Measurements from ENCODE around the gene KCNMA1.
"Not testable (repeated sequence)": the region's sequence is repeated elsewhere in the genome, so short reads cannot be mapped to it uniquely, and the experiment has no call there.

Gene KCNMA1

DNA sequence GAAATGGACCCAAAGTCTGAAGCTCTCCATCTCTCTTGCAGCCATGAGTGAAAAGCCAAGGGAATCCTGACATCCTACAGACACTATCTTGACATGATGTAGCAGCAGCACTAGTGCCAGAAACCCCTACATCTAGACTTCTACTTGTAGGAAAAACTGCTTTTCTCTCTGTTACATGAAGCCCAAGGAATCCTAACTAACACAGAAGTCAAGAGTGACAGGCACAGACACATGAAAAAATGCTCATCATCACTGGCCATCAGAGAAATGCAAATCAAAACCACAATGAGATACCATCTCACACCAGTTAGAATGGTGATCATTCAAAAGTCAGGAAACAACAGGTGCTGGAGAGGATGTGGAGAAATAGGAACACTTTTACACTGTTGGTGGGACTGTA is 297.7 kb downstream of the KCNMA1 start:
- not testable (repeated sequence) for H3K27me3 ChIP-seq (ENCODE audit: insufficient read depth, low read length); H3K36me3 ChIP-seq (ENCODE audit: insufficient read depth, low read length); H2AFZ ChIP-seq (ENCODE audit: low read depth, low read length); H3K9me3 ChIP-seq (ENCODE audit: low read length); H3K4me1 ChIP-seq (ENCODE audit: insufficient read depth, low read length); H3K4me3 ChIP-seq (ENCODE audit: low read length)

DNA sequence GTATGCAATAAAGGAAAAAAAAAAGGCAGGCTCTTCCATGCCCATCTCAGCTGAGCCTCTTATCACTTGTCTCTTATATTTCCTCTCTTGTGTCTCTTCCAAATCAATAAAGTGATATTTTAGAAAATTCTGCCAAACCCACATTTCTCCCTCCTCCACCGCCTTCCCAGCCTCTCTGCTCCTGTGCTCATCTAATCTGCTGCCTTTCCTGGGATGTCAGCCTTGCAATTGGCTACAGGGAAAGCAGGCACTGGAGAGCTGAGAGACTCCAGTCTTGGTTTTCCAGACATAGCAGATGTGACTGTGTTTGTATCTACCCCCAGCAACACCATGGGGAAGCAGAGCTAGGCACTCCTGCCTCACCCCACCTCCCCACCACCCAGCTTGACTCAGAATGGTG is 298.4 kb downstream of the KCNMA1 start:
- Histone ChIP-seq H3K36me3 (ENCODE audit: insufficient read depth, low read length) (no peaks in the 10 kb centered on the region), H3K27me3 (ENCODE audit: insufficient read depth, low read length) (no peaks in the 10 kb centered on the region), H3K4me3 (ENCODE audit: low read length) (no peak overlapping the region), H3K4me1 (ENCODE audit: insufficient read depth, low read length) (no peaks in the 10 kb centered on the region), H2AFZ (ENCODE audit: low read depth, low read length) (no peak overlapping the region), H3K9me3 (ENCODE audit: low read length) (no peaks in the 10 kb centered on the region)

DNA sequence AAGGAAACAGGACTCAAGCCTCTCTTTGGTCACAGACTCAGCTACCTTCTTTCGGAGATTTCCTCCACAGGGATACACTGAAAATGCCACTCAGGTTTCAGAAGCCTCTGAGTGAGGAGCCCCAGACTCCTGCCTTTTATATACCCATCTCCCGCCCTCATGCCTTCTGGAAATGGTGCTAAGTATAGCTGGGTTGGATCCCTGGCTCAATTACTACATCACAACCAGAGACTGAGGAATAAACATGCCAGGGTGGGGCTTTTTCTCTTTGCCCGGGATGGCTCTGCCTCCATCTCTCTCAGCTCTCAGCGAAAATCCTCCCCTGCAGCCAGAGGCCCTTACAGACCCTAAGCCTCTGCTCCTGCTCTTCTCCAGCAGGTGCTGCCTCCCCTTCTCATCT is 299.5 kb downstream of the KCNMA1 start:
- Histone ChIP-seq H3K4me3 (ENCODE audit: low read length) (no peak overlapping the region), H2AFZ (ENCODE audit: low read depth, low read length) (no peak overlapping the region), H3K27me3 (ENCODE audit: insufficient read depth, low read length) (no peaks in the 10 kb centered on the region), H3K9me3 (ENCODE audit: low read length) (no peaks in the 10 kb centered on the region), H3K4me1 (ENCODE audit: insufficient read depth, low read length) (no peaks in the 10 kb centered on the region), H3K36me3 (ENCODE audit: insufficient read depth, low read length) (no peaks in the 10 kb centered on the region)

DNA sequence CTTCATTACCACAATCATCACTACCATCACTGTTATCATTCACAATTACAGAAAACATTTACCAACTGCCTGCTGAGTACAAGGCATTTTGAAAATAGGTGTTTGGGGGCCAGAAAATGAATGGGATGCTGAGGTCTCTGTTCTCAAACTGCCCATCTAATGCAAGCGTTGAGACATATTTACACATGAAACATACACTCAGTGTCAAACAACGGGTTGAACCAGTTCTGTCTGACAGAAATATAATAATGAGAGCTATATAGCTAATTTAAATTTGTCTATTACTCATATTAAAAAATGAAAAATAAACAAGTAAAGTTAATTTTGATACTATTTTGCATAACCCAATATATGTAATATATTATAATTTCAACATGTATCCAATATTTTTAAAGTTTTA is 303.1 kb downstream of the KCNMA1 start:
- no peak overlapping the region for H3K4me3 ChIP-seq (ENCODE audit: low read length)
- H3K36me3 ChIP-seq (ENCODE audit: insufficient read depth, low read length): no peaks in the 10 kb centered on the region
- no peaks in the 10 kb centered on the region for H3K4me1 ChIP-seq (ENCODE audit: insufficient read depth, low read length)
- H3K27me3 ChIP-seq (ENCODE audit: insufficient read depth, low read length): no peaks in the 10 kb centered on the region
- H2AFZ ChIP-seq (ENCODE audit: low read depth, low read length): no peak overlapping the region
- H3K9me3 ChIP-seq (ENCODE audit: low read length): no peaks in the 10 kb centered on the region

DNA sequence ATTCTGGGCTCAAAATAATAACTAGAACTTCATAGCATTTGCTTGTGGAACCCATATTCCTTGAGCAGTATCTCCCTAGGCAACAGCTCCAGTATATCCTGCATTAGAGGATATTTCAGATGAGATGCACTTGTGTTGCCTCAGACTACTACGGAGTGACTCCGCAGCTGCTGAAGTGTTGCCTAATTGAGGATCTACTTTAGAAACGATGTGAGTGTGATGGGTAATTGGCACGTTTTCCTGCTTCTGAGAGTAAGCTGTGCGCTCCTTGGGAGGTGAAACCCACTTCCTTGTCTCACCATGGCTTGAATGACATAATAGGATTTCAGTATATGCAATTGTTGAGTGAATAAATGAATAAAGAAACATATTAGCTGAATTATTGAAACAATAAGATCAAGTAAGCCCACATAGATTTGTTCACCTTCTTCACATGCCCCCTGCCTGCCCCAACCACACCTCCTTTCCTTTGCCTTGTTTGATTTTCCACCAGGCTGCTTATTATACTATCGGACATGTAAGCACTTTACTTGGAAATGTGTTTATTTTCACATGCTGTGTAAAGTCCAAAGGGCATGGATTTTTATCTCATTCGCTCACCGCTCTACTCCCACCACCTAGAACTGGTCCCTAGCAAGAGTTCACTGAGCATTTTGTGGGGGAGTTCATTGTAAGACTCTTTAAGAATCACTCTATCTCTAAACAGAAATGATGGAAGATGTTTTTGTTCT is 303.8 kb downstream of the KCNMA1 start:
- Histone ChIP-seq H2AFZ (ENCODE audit: low read depth, low read length) (no peak overlapping the region), H3K4me1 (ENCODE audit: insufficient read depth, low read length) (no peaks in the 10 kb centered on the region), H3K9me3 (ENCODE audit: low read length) (no peaks in the 10 kb centered on the region), H3K4me3 (ENCODE audit: low read length) (no peak overlapping the region), H3K36me3 (ENCODE audit: insufficient read depth, low read length) (no peaks in the 10 kb centered on the region), H3K27me3 (ENCODE audit: insufficient read depth, low read length) (no peaks in the 10 kb centered on the region)

DNA sequence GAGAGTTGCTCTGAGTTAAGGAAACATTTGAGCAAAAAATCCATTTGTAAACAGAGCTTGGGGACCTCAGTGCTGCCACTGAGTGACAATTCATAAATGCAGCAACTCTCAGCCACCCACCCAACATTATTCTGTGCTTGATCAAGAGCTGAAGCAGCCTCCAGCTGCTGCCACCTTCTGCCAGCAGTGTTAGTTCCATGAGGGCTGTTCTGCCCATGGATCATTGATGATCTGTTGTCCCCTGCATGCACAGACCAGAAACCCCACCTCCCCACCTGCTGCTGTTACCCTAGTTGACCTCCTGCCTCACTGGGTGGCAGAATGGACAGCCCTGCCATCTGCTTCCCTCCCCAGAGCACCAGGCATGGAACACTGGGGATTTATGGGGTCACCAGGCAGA is 305.4 kb downstream of the KCNMA1 start:
- H2AFZ ChIP-seq (ENCODE audit: low read depth, low read length): no peak overlapping the region
- no peaks in the 10 kb centered on the region for H3K9me3 ChIP-seq (ENCODE audit: low read length)
- H3K4me1 ChIP-seq (ENCODE audit: insufficient read depth, low read length): no peaks in the 10 kb centered on the region
- no peaks in the 10 kb centered on the region for H3K36me3 ChIP-seq (ENCODE audit: insufficient read depth, low read length)
- no peaks in the 10 kb centered on the region for H3K27me3 ChIP-seq (ENCODE audit: insufficient read depth, low read length)
- H3K4me3 ChIP-seq (ENCODE audit: low read length): no peak overlapping the region

DNA sequence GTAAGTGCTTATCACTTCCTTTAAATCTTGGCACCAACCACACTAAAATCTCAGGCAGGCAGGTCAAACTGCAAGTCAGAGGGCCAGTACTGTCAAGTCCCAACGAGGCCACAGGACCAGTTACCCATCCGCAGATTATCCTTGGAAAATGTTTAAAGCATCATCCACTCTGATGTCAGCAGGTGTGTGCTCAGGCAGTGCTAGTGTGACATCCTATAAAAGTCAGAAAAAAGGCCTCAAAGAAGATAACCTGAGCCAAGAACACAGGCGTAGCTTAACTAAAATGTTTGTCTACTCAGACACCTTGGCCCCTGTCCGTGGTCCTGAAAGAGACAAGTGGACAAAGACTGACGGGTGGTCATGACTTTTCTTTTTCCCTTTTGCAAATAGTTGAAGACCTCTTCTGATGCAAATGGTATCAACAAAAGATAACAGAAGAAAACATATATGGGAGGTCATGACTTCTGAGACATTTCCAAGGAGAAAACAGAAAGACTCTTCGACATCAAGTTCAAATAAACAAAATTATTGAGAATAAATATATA is 309.3 kb downstream of the KCNMA1 start:
- Histone ChIP-seq H3K9me3 (ENCODE audit: low read length) (no peaks in the 10 kb centered on the region), H3K36me3 (ENCODE audit: insufficient read depth, low read length) (no peaks in the 10 kb centered on the region), H3K4me3 (ENCODE audit: low read length) (no peak overlapping the region), H3K27me3 (ENCODE audit: insufficient read depth, low read length) (no peaks in the 10 kb centered on the region), H3K4me1 (ENCODE audit: insufficient read depth, low read length) (no peaks in the 10 kb centered on the region), H2AFZ (ENCODE audit: low read depth, low read length) (no peak overlapping the region)

DNA sequence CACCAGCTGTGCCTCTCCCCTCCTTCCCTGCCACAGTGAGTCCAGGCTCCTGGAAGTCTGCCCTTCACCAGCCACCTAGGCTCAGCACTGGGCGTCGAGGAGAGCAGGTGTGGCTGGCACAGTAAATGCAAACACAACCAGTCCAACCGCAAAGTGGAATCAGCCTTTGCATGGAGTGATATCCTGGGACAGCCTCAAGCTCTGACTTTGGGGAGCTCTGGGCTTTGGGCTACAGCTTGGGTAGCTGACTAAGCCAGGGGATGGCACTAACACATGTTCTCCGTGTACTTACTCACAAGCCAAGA is 312.4 kb downstream of the KCNMA1 start:
- H2AFZ ChIP-seq (ENCODE audit: low read depth, low read length): no peak overlapping the region
- H3K4me3 ChIP-seq (ENCODE audit: low read length): no peak overlapping the region
- H3K4me1 ChIP-seq (ENCODE audit: insufficient read depth, low read length): no peaks in the 10 kb centered on the region
- H3K27me3 ChIP-seq (ENCODE audit: insufficient read depth, low read length): no peaks in the 10 kb centered on the region
- H3K9me3 ChIP-seq (ENCODE audit: low read length): no peaks in the 10 kb centered on the region
- H3K36me3 ChIP-seq (ENCODE audit: insufficient read depth, low read length): no peaks in the 10 kb centered on the region

DNA sequence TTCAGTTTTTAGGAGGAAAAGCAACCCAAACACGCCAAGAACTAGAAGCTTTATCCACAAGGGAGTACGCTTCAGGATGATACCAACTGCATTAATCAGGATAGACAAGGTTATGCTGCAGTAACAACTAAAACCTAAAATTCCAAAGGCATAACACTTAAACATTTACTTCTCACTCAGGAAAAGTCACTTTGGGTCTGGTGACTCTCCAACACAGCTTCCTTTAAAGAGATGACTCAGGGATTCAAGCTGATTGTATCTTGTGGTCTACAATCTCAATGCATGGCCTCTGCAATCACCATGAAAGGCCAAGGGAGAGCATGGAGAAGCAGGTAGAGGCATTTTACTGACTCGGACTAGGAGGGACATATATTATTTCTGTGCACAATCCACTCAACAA is 315.8 kb downstream of the KCNMA1 start:
- H3K4me1 ChIP-seq (ENCODE audit: insufficient read depth, low read length): no peaks in the 10 kb centered on the region
- no peak overlapping the region for H2AFZ ChIP-seq (ENCODE audit: low read depth, low read length)
- no peaks in the 10 kb centered on the region for H3K27me3 ChIP-seq (ENCODE audit: insufficient read depth, low read length)
- H3K4me3 ChIP-seq (ENCODE audit: low read length): no peak overlapping the region
- no peaks in the 10 kb centered on the region for H3K9me3 ChIP-seq (ENCODE audit: low read length)
- H3K36me3 ChIP-seq (ENCODE audit: insufficient read depth, low read length): no peaks in the 10 kb centered on the region

DNA sequence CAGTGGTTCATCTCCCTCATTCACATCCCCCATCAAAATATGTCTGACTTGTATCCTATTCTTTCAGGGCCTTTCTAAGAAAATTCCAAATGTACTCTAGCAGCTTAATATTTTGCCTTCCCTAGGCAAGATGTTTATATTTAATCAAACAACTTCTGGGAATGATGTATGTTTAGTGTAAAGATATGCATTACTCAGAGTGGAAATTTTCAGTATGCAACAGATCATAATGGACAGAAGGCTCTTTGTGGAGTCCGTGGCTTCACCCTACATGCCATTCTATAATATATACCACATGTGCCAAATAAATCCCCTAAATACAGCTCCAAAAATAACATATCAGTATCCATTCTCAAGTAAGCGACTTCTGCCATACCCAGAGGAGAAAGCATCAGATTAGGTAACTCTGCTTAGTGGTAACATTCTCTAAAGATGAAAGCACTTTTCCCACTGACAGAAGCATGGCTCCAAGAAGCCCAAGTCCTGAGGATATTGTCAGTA is 316.6 kb downstream of the KCNMA1 start:
- no peaks in the 10 kb centered on the region for H3K36me3 ChIP-seq (ENCODE audit: insufficient read depth, low read length)
- no peak overlapping the region for H3K4me3 ChIP-seq (ENCODE audit: low read length)
- no peaks in the 10 kb centered on the region for H3K27me3 ChIP-seq (ENCODE audit: insufficient read depth, low read length)
- H3K9me3 ChIP-seq (ENCODE audit: low read length): no peaks in the 10 kb centered on the region
- no peak overlapping the region for H2AFZ ChIP-seq (ENCODE audit: low read depth, low read length)
- no peaks in the 10 kb centered on the region for H3K4me1 ChIP-seq (ENCODE audit: insufficient read depth, low read length)

DNA sequence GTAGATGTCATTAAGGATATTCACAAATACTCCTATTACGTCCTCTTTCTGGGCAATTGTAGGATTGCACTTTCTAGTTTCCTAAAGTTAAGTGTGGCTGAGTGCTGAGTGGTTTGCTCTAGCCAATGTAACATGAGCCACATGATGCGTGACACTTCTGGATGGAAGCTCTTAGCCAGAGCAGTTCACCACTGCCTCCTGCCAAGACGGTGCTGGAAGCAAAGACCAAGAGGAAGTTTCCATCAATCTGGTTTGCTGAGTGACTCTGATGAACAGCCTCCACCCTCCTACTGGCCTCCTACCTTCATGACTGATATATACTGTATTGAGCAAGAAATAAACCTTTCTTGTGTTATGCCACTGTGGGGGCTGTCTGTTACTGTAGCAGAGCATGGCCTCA is 318.1 kb downstream of the KCNMA1 start:
- Histone ChIP-seq H3K4me3 (ENCODE audit: low read length) (no peak overlapping the region), H3K36me3 (ENCODE audit: insufficient read depth, low read length) (no peaks in the 10 kb centered on the region), H3K27me3 (ENCODE audit: insufficient read depth, low read length) (no peaks in the 10 kb centered on the region), H3K4me1 (ENCODE audit: insufficient read depth, low read length) (no peaks in the 10 kb centered on the region), H2AFZ (ENCODE audit: low read depth, low read length) (no peak overlapping the region), H3K9me3 (ENCODE audit: low read length) (no peaks in the 10 kb centered on the region)

DNA sequence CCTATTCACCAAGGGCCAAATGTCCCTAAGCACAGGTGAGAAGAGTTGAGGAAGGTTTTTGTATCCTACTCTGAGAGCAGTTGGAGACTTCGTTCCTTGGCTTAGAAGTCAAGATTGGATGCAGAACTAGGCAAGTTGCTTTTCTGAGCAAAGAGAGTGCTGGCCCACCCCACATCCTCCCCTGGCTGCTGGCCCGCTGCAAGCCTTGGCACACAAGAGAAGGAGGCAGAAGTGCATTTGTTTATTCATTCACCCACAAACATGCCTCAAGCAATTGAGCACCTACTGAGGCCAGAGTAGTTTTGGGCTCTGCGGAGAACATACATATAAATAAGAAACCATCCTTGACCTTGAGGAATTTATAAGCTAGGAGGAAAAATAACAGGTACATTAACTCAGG is 318.9 kb downstream of the KCNMA1 start:
- no peak overlapping the region for H3K4me3 ChIP-seq (ENCODE audit: low read length)
- H3K9me3 ChIP-seq (ENCODE audit: low read length): no peaks in the 10 kb centered on the region
- H3K4me1 ChIP-seq (ENCODE audit: insufficient read depth, low read length): no peaks in the 10 kb centered on the region
- H3K36me3 ChIP-seq (ENCODE audit: insufficient read depth, low read length): no peaks in the 10 kb centered on the region
- H2AFZ ChIP-seq (ENCODE audit: low read depth, low read length): no peak overlapping the region
- no peaks in the 10 kb centered on the region for H3K27me3 ChIP-seq (ENCODE audit: insufficient read depth, low read length)

DNA sequence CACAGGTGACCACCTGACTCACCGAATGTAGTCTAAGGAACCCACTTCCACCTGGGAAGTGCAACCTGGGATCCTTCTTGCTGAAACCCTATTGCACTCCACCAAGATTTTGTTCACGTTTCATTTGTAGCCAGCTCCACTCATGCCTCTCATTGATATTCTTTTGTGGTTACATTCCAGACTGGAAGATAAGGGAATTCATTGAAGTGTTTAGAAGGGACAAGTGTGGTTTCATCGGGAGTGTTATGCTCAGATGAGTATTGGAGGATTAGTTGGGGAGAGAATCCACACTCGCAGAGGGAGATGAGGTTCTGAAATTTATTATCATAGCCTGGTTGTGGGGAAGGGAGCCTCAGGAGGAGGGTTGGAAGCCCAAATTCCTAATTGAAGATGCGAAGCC is 320.4 kb downstream of the KCNMA1 start:
- Histone ChIP-seq H3K36me3 (ENCODE audit: insufficient read depth, low read length) (no peaks in the 10 kb centered on the region), H3K9me3 (ENCODE audit: low read length) (no peaks in the 10 kb centered on the region), H3K27me3 (ENCODE audit: insufficient read depth, low read length) (no peaks in the 10 kb centered on the region), H3K4me1 (ENCODE audit: insufficient read depth, low read length) (no peaks in the 10 kb centered on the region), H3K4me3 (ENCODE audit: low read length) (no peak overlapping the region), H2AFZ (ENCODE audit: low read depth, low read length) (no peak overlapping the region)

DNA sequence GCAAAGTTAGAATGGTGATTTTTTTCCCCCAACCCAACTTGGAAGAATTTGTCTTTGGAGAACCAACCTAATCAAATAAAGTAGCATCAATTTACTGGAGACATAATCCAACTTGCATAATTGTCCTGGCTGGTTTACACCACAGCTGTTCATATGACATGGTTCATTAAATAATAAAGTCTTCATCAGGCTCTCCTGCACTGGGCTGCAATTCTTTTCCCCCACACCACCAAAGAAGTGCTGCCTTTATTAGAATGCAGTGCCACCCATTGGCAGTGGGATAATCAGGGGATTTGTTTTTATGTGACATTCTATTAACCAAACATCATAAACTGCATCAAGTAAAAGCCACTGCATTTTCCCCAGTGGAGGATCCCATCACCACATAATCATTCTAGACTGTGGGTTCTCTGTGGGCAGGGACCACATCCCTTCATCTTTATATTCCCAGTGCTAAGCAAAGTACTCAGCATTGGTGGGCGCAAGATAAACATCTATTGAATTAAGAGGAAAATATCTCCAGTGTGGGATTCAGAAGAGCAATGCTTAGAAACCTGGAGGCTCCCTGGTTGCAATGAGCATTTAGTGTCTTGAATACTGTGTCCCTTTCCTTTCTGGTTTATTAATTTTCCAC is 322.0 kb downstream of the KCNMA1 start:
- H2AFZ ChIP-seq (ENCODE audit: low read depth, low read length): no peak overlapping the region
- no peaks in the 10 kb centered on the region for H3K36me3 ChIP-seq (ENCODE audit: insufficient read depth, low read length)
- H3K4me3 ChIP-seq (ENCODE audit: low read length): no peak overlapping the region
- no peaks in the 10 kb centered on the region for H3K9me3 ChIP-seq (ENCODE audit: low read length)
- H3K4me1 ChIP-seq (ENCODE audit: insufficient read depth, low read length): no peaks in the 10 kb centered on the region
- no peaks in the 10 kb centered on the region for H3K27me3 ChIP-seq (ENCODE audit: insufficient read depth, low read length)
